ENCODE data around the gene ASH1L.
"Not testable (repeated sequence)": the region's sequence is repeated elsewhere in the genome, so short reads cannot be mapped to it uniquely, and the experiment has no call there.

The ASH1L gene

GRCh38 chr1:155561779-155562580 is 623 bp downstream of the ASH1L start:
- DNase-seq, result peak; percentile 41

GRCh38 chr1:155555915-155556314 is 6.7 kb downstream of the ASH1L start:
- no peak for DNase-seq

- no peak for DNase-seq
Observed at GRCh38 chr1:155553349-155553748, 9.3 kb downstream of the ASH1L start.

GRCh38 chr1:155548706-155549105 is 13.9 kb downstream of the ASH1L start:
- DNase-seq, result no peak

GRCh38 chr1:155540000-155540874 is 22.4 kb downstream of the ASH1L start:
- DNase-seq, result no peak

GRCh38 chr1:155537193-155537592 is 25.4 kb downstream of the ASH1L start:
- DNase-seq, result no peak

GRCh38 chr1:155531624-155532023 is 31.0 kb downstream of the ASH1L start:
- DNase-seq, result no peak

- DNase-seq, result no peak
Observed at GRCh38 chr1:155529929-155530328, 32.7 kb downstream of the ASH1L start.

GRCh38 chr1:155529109-155529508 is 33.5 kb downstream of the ASH1L start:
- DNase-seq, result no peak

GRCh38 chr1:155527677-155528076 is 34.9 kb downstream of the ASH1L start:
- DNase-seq, result no peak

GRCh38 chr1:155526356-155526755 is 36.2 kb downstream of the ASH1L start:
- no peak for DNase-seq

GRCh38 chr1:155522069-155522468 is 40.5 kb downstream of the ASH1L start:
- no peak for DNase-seq

GRCh38 chr1:155518484-155518883 is 44.1 kb downstream of the ASH1L start:
- DNase-seq, result no peak

- DNase-seq, result no peak
Observed at GRCh38 chr1:155514582-155515187, 47.9 kb downstream of the ASH1L start.

- no peak for DNase-seq
Observed at GRCh38 chr1:155513300-155513916, 49.2 kb downstream of the ASH1L start.

- DNase-seq, result not testable (repeated sequence)
Observed at GRCh38 chr1:155511385-155511784, 51.2 kb downstream of the ASH1L start.

GRCh38 chr1:155509064-155509463 is 53.5 kb downstream of the ASH1L start:
- no peak for DNase-seq

GRCh38 chr1:155507945-155508344 is 54.7 kb downstream of the ASH1L start:
- no peak for DNase-seq

GRCh38 chr1:155505963-155506362 is 56.6 kb downstream of the ASH1L start:
- not testable (repeated sequence) for DNase-seq

- no peak for DNase-seq
Observed at GRCh38 chr1:155504207-155504606, 58.4 kb downstream of the ASH1L start.

GRCh38 chr1:155499953-155500639 is 62.5 kb downstream of the ASH1L start:
- no peak for DNase-seq

GRCh38 chr1:155499263-155499662 is 63.3 kb downstream of the ASH1L start:
- DNase-seq, result no peak

All from activated T-cell treated with anti-CD3 and anti-CD28 coated beads for 4 hours (primary cell).